Ovary (tissue), 9 donors: ENCODE results near the gene WWOX. TPM values are rescaled to one million over a fixed set of nuclear protein-coding genes. Genes with fewer than 3 reads are reported as not detected.

Experiments used
- DNase-seq, 5 donors: peaks; one replicate each; pipeline ENCODE4 v3.0.0-alpha.2; 2019 to 2020
- H3K27ac ChIP-seq, 2 donors: fragments of 200-600 bp; one replicate each; pipeline versions ENCODE4 v1.5.1 to v1.8.0; 2019 to 2022
- H3K27me3 ChIP-seq: fragments of 200-600 bp; one replicate; pipeline ENCODE4 v1.8.0; 2022
- H3K36me3 ChIP-seq: fragments of 200-600 bp; sonication (generic); one replicate; pipeline ENCODE4 v1.5.1; 2019
- H3K4me1 ChIP-seq: one replicate; pipeline ENCODE4 v1.8.1; 2013; ENCODE audit warnings: mild to moderate bottlenecking, moderate library complexity; ENCODE audit not compliant: insufficient read depth
- H3K4me3 ChIP-seq: fragments of 200-600 bp; sonication (generic); one replicate; pipeline ENCODE4 v1.5.1; 2017
- H3K9me3 ChIP-seq, 2 donors: fragments of 200-600 bp in 1 of 2; sonication (generic) in 1 of 2; one replicate each; pipeline versions ENCODE4 v1.5.1 to v1.8.1; 2013 to 2019; ENCODE audit warnings: mild to moderate bottlenecking in 1 of 2, moderate library complexity in 1 of 2
- EP300 ChIP-seq: sonication (generic); formaldehyde crosslinking; IDR thresholded peaks from one replicate; pipeline ENCODE4 v1.6.1; 2017; ENCODE audit warnings: antibody characterized with exemption
- POLR2A ChIP-seq: fragments of 450-650 bp; IDR thresholded peaks from one replicate; pipeline ENCODE4 v1.6.1; 2017; ENCODE audit warnings: antibody characterized with exemption, mild to moderate bottlenecking, moderate library complexity
- WGBS, 3 donors: extraction: QIAGEN DNeasy Blood & Tissue Kit in 1 of 3; methylation state at CpG; one replicate each; pipeline versions ENCODE4 v1.1.5 to v1.1.7; 2013 to 2017; 5-methylcytosine and 5-hydroxymethylcytosine counted together
- intact Hi-C, 4 donors: fragments of 100-400 bp; cut with DNase I; formaldehyde crosslinking; loops; one replicate each; pipeline versions ENCODE4 v1.11.0 to v1.15.1; 2022 to 2023
- polyA plus RNA-seq, 2 donors: library from polyadenylated mRNA; stranded (reverse); fragments of 200-250 nt in 1 of 2; fragments of 350-450 nt in 1 of 2; fragmentation: Illumina TruSeq in 1 of 2; extraction: RNeasy Lipid Tissue Mini Kit (QIAGEN cat#74804) in 1 of 2; gene quantifications; one replicate each; pipeline ENCODE4 v1.2.3, GENCODE V29; 2013 to 2014
- total RNA-seq, 7 donors: library from RNA; depleted of rRNA in 2 of 7; stranded (reverse); fragments of >200 nt in 2 of 7; fragmentation: NEBNext Ultra II Directional in 3 of 7; extraction: Animal tissue kit (Norgen Biotek cat#: 25700) in 3 of 7; gene quantifications; one replicate each; pipeline versions ENCODE4 v1.1.0 to v1.2.4, GENCODE V29; 2016 to 2023
- TF ChIP-seq, protein P1 (sequence below), 3 donors: fragments of 450-650 bp in 2 of 3; fragments of 200-600 bp in 1 of 3; IDR thresholded peaks; one replicate each; pipeline versions ENCODE4 v1.5.1 to v1.8.0; 2016 to 2022; ENCODE audit warnings: antibody characterized with exemption in 3 of 3, mild to moderate bottlenecking in 1 of 3
- donor health status: DM: no; HTN: no; CAD: no; lungs with moderate emphysema.
- donor health status: DM: no; HTN: no; CAD: no.
- donor health status: Bipolar disorder and iron deficiency.
- donor health status: DM: yes; HTN: yes; CAD: no.
- donor health status: DM: no; HTN: no; CAD: no.
- donor health status: DM: yes; HTN: yes; CAD: no.

Gene WWOX
- total and polyA plus RNA-seq, 9 donors, result 11.0 to 40.5 (median 25.2) TPM

DNA sequence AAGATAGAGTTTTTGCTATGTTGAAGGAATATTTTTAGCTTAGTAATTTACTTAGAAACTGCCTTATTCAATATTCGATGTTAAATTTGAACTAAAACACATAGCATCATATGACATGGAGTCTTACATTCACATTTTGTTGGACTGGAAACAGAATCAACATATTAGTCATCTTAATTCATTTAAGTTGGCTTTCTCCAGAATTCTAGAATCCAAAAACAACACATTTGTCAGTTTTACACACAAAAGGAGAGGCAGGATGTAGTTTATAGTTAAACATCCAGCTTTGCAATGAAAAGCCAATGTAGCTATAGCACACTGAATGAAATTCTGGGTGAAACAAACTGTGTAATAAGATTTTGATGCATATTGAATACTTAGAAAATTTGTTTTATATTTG lies 43.3 kb downstream of the WWOX start:
- intact Hi-C loops, result loop anchor here in 1 of 4 donors (10.0 kb wide), 1 partner anchor 602 kb away; no protein-coding TSS in a partner anchor
- H3K9me3 ChIP-seq, result no peaks in the 10 kb centered on the region
- H3K27me3 ChIP-seq, result no peaks in the 10 kb centered on the region
- peaks cover 2% of the 10 kb centered on the region for H3K4me1 ChIP-seq
- 7 to 19% (median 12%) methylated on average over 1 of the region's 1 CpG for WGBS, 3 donors
- H3K27ac ChIP-seq, result no peak overlapping the region
- TF ChIP-seq POLR2A (no peak), EP300 (no peak)
- TF ChIP-seq, protein P1, sequence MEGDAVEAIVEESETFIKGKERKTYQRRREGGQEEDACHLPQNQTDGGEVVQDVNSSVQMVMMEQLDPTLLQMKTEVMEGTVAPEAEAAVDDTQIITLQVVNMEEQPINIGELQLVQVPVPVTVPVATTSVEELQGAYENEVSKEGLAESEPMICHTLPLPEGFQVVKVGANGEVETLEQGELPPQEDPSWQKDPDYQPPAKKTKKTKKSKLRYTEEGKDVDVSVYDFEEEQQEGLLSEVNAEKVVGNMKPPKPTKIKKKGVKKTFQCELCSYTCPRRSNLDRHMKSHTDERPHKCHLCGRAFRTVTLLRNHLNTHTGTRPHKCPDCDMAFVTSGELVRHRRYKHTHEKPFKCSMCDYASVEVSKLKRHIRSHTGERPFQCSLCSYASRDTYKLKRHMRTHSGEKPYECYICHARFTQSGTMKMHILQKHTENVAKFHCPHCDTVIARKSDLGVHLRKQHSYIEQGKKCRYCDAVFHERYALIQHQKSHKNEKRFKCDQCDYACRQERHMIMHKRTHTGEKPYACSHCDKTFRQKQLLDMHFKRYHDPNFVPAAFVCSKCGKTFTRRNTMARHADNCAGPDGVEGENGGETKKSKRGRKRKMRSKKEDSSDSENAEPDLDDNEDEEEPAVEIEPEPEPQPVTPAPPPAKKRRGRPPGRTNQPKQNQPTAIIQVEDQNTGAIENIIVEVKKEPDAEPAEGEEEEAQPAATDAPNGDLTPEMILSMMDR (IDR thresholded peaks at IDR 0.05), result no peak
- no peak for DNase-seq
- H3K36me3 ChIP-seq, result no peaks in the 10 kb centered on the region
- no peak overlapping the region for H3K4me3 ChIP-seq

DNA sequence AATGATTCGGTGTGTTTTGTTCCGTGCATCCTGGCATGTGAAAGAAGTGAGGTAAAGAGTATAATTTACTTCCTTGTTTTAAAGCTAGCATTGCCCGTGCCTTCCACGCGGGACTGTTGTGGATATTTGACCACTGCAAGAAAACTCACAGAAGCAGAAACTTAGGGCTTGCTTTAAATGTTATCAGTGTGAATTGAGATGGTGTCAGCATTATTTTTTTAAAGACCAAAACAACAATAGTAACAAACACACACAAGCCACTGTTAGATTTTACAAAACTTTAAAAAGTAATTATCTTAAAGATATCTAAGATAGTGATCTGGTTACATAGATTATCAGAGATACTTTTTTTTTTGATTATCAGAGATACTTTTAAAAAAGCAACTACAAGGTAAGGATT lies 47.4 kb downstream of the WWOX start:
- Histone ChIP-seq H3K4me1 (peaks cover 2% of the 10 kb centered on the region), H3K36me3 (no peaks in the 10 kb centered on the region), H3K27me3 (no peaks in the 10 kb centered on the region), H3K27ac (no peak overlapping the region), H3K4me3 (no peak overlapping the region), H3K9me3 (no peaks in the 10 kb centered on the region)
- TF ChIP-seq, protein P1 (IDR thresholded peaks at IDR 0.05), result no peak
- TF ChIP-seq EP300 (no peak), POLR2A (no peak)
- 80 to 90% (median 84%) methylated on average over 5 of the region's 5 CpGs for WGBS, 3 donors
- DNase-seq, result no peak
- intact Hi-C loops, result loop anchor here in 1 of 4 donors (10.0 kb wide), 1 partner anchor 598 kb away; no protein-coding TSS in a partner anchor

DNA sequence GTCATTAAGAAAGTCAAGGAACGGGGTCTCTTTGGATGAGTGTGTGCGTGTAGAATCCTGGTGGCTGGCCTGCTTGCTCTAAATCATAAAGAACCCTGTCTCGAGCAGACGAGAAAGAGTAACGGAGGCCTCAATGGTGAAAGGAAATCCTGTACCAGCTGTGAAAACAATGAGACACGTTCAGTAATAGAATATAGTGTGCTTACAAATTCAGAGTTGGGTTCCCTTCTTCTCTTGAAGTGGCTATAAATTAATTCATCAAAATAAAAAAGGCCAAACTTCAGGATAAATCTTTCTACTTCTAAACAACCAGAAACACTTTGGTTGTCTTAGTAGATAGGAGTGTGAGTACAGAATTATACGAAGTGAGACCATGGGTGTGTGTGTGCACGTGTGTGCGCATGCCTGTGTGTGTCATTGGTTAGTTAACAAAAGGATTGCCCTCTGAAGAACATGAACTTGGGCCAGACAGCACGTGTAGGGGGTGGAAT lies 48.5 kb downstream of the WWOX start:
- Histone ChIP-seq H3K4me1 (peaks cover 2% of the 10 kb centered on the region), H3K27me3 (no peaks in the 10 kb centered on the region), H3K27ac (no peak overlapping the region), H3K4me3 (no peak overlapping the region), H3K9me3 (no peaks in the 10 kb centered on the region), H3K36me3 (no peaks in the 10 kb centered on the region)
- 83 to 91% (median 85%) methylated on average over 10 of the region's 10 CpGs for WGBS, 3 donors
- TF ChIP-seq POLR2A (no peak), EP300 (no peak)
- TF ChIP-seq, protein P1 (IDR thresholded peaks at IDR 0.05), result no peak
- DNase-seq, result no peak
- intact Hi-C loops, result loop anchor here in 1 of 4 donors (10.0 kb wide), 1 partner anchor 597 kb away; no protein-coding TSS in a partner anchor

DNA sequence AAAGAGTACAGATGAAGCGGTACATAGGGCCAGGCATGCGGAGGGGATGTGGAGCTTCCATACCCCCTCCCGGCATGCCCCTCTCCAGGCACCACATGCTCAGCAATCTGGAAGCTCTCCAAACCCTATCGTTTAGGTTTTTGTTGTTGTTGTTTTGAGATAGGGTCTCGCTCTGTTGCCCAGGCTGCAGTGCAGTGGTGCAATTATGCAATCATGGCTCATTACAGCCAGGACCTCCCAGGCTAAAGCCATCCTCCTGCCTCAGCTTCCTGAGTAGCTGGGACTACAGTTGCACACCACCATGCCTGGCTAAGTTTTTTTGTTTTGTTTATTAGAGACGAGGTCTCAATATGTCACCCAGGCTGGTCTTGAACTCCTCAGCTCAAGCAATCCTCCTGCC lies 50.8 kb downstream of the WWOX start:
- Histone ChIP-seq H3K27ac (no peak overlapping the region), H3K9me3 (no peaks in the 10 kb centered on the region), H3K36me3 (no peaks in the 10 kb centered on the region), H3K27me3 (no peaks in the 10 kb centered on the region), H3K4me1 (no peaks in the 10 kb centered on the region), H3K4me3 (no peak overlapping the region)
- no peak for TF ChIP-seq EP300
- no peak for TF ChIP-seq POLR2A
- TF ChIP-seq, protein P1 (IDR thresholded peaks at IDR 0.05), result no peak
- intact Hi-C loops, result no loop called here
- WGBS, 3 donors, result 74 to 81% (median 74%) methylated on average over 6 of the region's 6 CpGs
- no peak for DNase-seq
